Measurements from ENCODE around the gene TOP2B. TPM values are rescaled to one million over a fixed set of nuclear protein-coding genes. Genes with fewer than 3 reads are reported as not detected.
A peak's percentile ranks its signal among the peaks of the same experiment; 100 is the strongest.

The TOP2B gene
- polyA plus RNA-seq, 1 donor: 112 TPM

- no peak for DNase-seq
Measured at GRCh38 chr3:25619382-25619781, 45.3 kb downstream of the TOP2B start.

GRCh38 chr3:25618028-25618427 lies 46.7 kb downstream of the TOP2B start:
- DNase-seq: no peak

GRCh38 chr3:25611193-25611592 lies 53.5 kb downstream of the TOP2B start:
- DNase-seq: no peak

- DNase-seq: no peak
Measured at GRCh38 chr3:25610779-25611178, 53.9 kb downstream of the TOP2B start.

- no peak for DNase-seq
Measured at GRCh38 chr3:25610167-25610566, 54.5 kb downstream of the TOP2B start.

GRCh38 chr3:25604107-25604805 lies 60.5 kb downstream of the TOP2B start:
- no peak for DNase-seq

GRCh38 chr3:25603703-25604102 lies 61.0 kb downstream of the TOP2B start:
- no peak for DNase-seq

- DNase-seq: no peak
Measured at GRCh38 chr3:25597535-25598101, 67.1 kb downstream of the TOP2B start.

GRCh38 chr3:25594007-25594502 lies 70.7 kb downstream of the TOP2B start:
- peak; percentile 65 for DNase-seq

- DNase-seq: no peak
Measured at GRCh38 chr3:25593001-25593400, 71.7 kb downstream of the TOP2B start.

GRCh38 chr3:25592510-25592968 lies 72.2 kb downstream of the TOP2B start:
- no peak for DNase-seq

GRCh38 chr3:25589783-25590258 lies 74.9 kb downstream of the TOP2B start:
- DNase-seq: no peak

GRCh38 chr3:25589104-25589782 lies 75.5 kb downstream of the TOP2B start:
- DNase-seq: no peak

- DNase-seq: no peak
Measured at GRCh38 chr3:25588441-25589103, 76.1 kb downstream of the TOP2B start.

- DNase-seq: no peak
Measured at GRCh38 chr3:25587975-25588374, 76.7 kb downstream of the TOP2B start.

GRCh38 chr3:25587526-25587925 lies 77.2 kb downstream of the TOP2B start:
- no peak for DNase-seq

- DNase-seq: no peak
Measured at GRCh38 chr3:25587094-25587493, 77.6 kb downstream of the TOP2B start.

- DNase-seq: no peak
Measured at GRCh38 chr3:25586553-25586952, 78.2 kb downstream of the TOP2B start.

GRCh38 chr3:25586167-25586505 lies 78.6 kb downstream of the TOP2B start:
- no peak for DNase-seq

- no peak for DNase-seq
Measured at GRCh38 chr3:25585361-25586166, 79.1 kb downstream of the TOP2B start.

- DNase-seq: no peak
Measured at GRCh38 chr3:25584011-25584789, 80.5 kb downstream of the TOP2B start.

Data from hindlimb muscle (tissue), 1 donor.